ENCODE measurements around the gene TMCC1. TPM values are rescaled to one million over a fixed set of nuclear protein-coding genes. Genes with fewer than 3 reads are reported as not detected.

TMCC1 gene
- polyA plus RNA-seq, 1 of the 3 experiments (the other 2 are of a cell fraction): 7.2 TPM

GRCh38 chr3:129937717-129938116 is 44.2 kb upstream of the TMCC1 start:
- Histone ChIP-seq H3K36me3 (replicated peaks in 1 of 2; ENCODE audit: control insufficient read depth in 1 of 2, insufficient read depth in 2 of 2, low read length in 1 of 2) (no peaks in the 10 kb centered on the region), H3K9me2 (no peaks in the 10 kb centered on the region), H2AFZ (ENCODE audit: low read depth) (no peak overlapping the region), H4K20me1 (ENCODE audit: insufficient read depth) (no peaks in the 10 kb centered on the region), H3K4me3 (ENCODE audit: low read depth in 2 of 2, low read length in 1 of 2) (no peak overlapping the region), H3K27me3 (ENCODE audit: insufficient read depth) (no peaks in the 10 kb centered on the region), H3K4me2 (no peak overlapping the region), H3K79me2 (ENCODE audit: insufficient read depth) (no peaks in the 10 kb centered on the region), H3K4me1 (ENCODE audit: control insufficient read depth in 1 of 2, insufficient read depth in 2 of 2, low read depth in 1 of 2, low read length in 1 of 2) (no peaks in the 10 kb centered on the region; a peak in 1 of 4 replicates), H3K9ac (no peak overlapping the region), H3F3A (replicated peaks; ENCODE audit: insufficient read depth) (no peaks in the 10 kb centered on the region), H3K9me3 (no peaks in the 10 kb centered on the region), H3K27ac (ENCODE audit: low read depth in 2 of 2, low read length in 1 of 2) (no peak overlapping the region)
- 92% methylated on average over 9 of the region's 9 CpGs for WGBS (ENCODE audit: low lambda C conversion rate)
- POLR2A ChIA-PET: no interaction called here
- DNase-seq: no peak
- CTCF ChIA-PET: interaction anchor here (0.8 to 11.8 kb wide), 4 partner anchors 10 to 447 kb away, joined by 3 to 146 read pairs (median 4); no protein-coding TSS in a partner anchor
- no peak for TF ChIP-seq RXRA (IDR thresholded peaks at IDR 0.05; ENCODE audit: borderline replicate concordance, low read depth)
- TF ChIP-seq NFIC (IDR thresholded peaks at IDR 0.05; ENCODE audit: borderline replicate concordance): no peak
- TF ChIP-seq RAD21 (IDR thresholded peaks at IDR 0.05; ENCODE audit: low read length): no peak
- TF ChIP-seq SMC3 (IDR thresholded peaks at IDR 0.05; ENCODE audit: low read depth, low read length): no peak
- TF ChIP-seq, protein P1, sequence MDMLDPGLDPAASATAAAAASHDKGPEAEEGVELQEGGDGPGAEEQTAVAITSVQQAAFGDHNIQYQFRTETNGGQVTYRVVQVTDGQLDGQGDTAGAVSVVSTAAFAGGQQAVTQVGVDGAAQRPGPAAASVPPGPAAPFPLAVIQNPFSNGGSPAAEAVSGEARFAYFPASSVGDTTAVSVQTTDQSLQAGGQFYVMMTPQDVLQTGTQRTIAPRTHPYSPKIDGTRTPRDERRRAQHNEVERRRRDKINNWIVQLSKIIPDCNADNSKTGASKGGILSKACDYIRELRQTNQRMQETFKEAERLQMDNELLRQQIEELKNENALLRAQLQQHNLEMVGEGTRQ (IDR thresholded peaks at IDR 0.05; ENCODE audit: borderline replicate concordance, low read depth, low read length): no peak
- TF ChIP-seq, protein P2, sequence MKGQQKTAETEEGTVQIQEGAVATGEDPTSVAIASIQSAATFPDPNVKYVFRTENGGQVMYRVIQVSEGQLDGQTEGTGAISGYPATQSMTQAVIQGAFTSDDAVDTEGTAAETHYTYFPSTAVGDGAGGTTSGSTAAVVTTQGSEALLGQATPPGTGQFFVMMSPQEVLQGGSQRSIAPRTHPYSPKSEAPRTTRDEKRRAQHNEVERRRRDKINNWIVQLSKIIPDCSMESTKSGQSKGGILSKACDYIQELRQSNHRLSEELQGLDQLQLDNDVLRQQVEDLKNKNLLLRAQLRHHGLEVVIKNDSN (IDR thresholded peaks at IDR 0.05; ENCODE audit: borderline replicate concordance, low read depth): no peak

GRCh38 chr3:129936757-129937156 is 43.2 kb upstream of the TMCC1 start:
- Histone ChIP-seq H3K27ac (ENCODE audit: low read depth in 2 of 2, low read length in 1 of 2) (no peak overlapping the region), H3K36me3 (replicated peaks in 1 of 2; ENCODE audit: control insufficient read depth in 1 of 2, insufficient read depth in 2 of 2, low read length in 1 of 2) (no peaks in the 10 kb centered on the region), H3K9ac (no peak overlapping the region), H3K4me3 (ENCODE audit: low read depth in 2 of 2, low read length in 1 of 2) (no peak overlapping the region; a peak in 1 of 4 replicates), H3K4me1 (ENCODE audit: control insufficient read depth in 1 of 2, insufficient read depth in 2 of 2, low read depth in 1 of 2, low read length in 1 of 2) (no peaks in the 10 kb centered on the region; a peak in 1 of 4 replicates), H3K9me3 (no peaks in the 10 kb centered on the region), H2AFZ (ENCODE audit: low read depth) (peak overlapping the region; percentile 73), H3K9me2 (no peaks in the 10 kb centered on the region), H4K20me1 (ENCODE audit: insufficient read depth) (no peaks in the 10 kb centered on the region), H3K4me2 (peak overlapping the region; percentile 68), H3F3A (replicated peaks; ENCODE audit: insufficient read depth) (no peaks in the 10 kb centered on the region), H3K79me2 (ENCODE audit: insufficient read depth) (no peaks in the 10 kb centered on the region), H3K27me3 (ENCODE audit: insufficient read depth) (no peaks in the 10 kb centered on the region)
- DNase-seq: no peak
- TF ChIP-seq EP300 (IDR thresholded peaks at IDR 0.05; ENCODE audit: borderline replicate concordance in 1 of 2, low read depth in 1 of 2, low read length in 1 of 2) (no peak), TCF12 (IDR thresholded peaks at IDR 0.05) (no peak), SMC3 (IDR thresholded peaks at IDR 0.05; ENCODE audit: low read depth, low read length) (no peak), TEAD4 (IDR thresholded peaks at IDR 0.05; ENCODE audit: borderline replicate concordance, insufficient read depth) (no peak), FOSL2 (IDR thresholded peaks at IDR 0.05; ENCODE audit: borderline replicate concordance, low read depth) (no peak)
- TF ChIP-seq, protein P3, sequence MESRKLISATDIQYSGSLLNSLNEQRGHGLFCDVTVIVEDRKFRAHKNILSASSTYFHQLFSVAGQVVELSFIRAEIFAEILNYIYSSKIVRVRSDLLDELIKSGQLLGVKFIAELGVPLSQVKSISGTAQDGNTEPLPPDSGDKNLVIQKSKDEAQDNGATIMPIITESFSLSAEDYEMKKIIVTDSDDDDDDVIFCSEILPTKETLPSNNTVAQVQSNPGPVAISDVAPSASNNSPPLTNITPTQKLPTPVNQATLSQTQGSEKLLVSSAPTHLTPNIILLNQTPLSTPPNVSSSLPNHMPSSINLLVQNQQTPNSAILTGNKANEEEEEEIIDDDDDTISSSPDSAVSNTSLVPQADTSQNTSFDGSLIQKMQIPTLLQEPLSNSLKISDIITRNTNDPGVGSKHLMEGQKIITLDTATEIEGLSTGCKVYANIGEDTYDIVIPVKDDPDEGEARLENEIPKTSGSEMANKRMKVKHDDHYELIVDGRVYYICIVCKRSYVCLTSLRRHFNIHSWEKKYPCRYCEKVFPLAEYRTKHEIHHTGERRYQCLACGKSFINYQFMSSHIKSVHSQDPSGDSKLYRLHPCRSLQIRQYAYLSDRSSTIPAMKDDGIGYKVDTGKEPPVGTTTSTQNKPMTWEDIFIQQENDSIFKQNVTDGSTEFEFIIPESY (IDR thresholded peaks at IDR 0.05; ENCODE audit: borderline replicate concordance, low read depth): no peak
- ChIA-PET CTCF (interaction anchor here (11.8 kb wide), 1 partner anchor 165 kb away, joined by 146 read pairs; no protein-coding TSS in a partner anchor), POLR2A (no interaction called here)
- 69% methylated on average over 6 of the region's 6 CpGs for WGBS (ENCODE audit: low lambda C conversion rate)
